Retina (tissue), 1 donor: Measurements from ENCODE around the gene FBXO21.
A peak's percentile ranks its signal among the peaks of the same experiment; 100 is the strongest.
"Not testable (repeated sequence)": the region's sequence is repeated elsewhere in the genome, so short reads cannot be mapped to it uniquely, and the experiment has no call there.

Experiments
- DNase-seq: peaks from one replicate; pipeline ENCODE4 v3.0.0-alpha.2; 2016

FBXO21 gene

GRCh38 chr12:117101953-117102799 lies 88.1 kb downstream of the FBXO21 start:
- peak; percentile 70 for DNase-seq

DNA sequence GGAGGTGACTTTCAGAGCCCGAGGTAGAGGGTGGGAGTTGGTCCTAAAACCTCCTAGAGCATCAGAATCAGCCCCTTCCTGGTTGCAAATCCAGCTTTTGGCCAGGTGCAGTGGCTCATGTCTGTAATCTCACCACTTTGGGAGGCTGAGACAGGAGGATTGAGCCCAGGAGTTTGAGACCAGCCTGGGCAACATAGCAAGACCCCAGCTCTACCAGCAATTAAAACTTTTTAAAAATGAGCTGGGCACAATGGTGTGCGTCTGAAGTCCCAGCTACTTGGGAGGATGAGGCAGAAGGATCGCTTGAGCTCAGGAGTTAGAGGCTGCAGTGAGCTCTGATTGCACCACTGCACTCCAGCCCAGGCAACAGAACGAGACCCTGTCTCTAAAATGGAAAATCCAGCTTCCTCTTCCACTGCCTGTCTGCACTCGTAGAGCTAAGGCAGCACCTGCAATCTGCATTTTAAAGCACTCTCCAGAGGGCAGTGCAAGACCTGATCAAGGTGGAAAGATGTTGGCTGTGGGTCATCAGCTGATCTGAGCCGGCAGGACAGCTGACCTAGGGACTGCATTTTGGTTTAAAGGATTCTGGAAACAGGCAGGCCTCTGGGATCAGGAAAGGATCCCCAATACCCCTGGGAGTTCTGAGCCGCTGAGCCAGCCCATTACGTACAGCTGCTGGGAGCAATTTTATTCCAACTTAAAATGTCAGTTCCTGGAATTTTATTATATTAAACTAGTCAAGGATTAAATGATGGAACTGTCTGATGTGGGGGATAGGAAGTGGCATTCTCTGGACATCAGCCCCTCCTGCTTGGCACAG lies 89.2 kb downstream of the FBXO21 start:
- no peak for DNase-seq

- no peak for DNase-seq
These were observed 90.0 kb downstream of the FBXO21 start for GRCh38 chr12:117100251-117100650.

DNA sequence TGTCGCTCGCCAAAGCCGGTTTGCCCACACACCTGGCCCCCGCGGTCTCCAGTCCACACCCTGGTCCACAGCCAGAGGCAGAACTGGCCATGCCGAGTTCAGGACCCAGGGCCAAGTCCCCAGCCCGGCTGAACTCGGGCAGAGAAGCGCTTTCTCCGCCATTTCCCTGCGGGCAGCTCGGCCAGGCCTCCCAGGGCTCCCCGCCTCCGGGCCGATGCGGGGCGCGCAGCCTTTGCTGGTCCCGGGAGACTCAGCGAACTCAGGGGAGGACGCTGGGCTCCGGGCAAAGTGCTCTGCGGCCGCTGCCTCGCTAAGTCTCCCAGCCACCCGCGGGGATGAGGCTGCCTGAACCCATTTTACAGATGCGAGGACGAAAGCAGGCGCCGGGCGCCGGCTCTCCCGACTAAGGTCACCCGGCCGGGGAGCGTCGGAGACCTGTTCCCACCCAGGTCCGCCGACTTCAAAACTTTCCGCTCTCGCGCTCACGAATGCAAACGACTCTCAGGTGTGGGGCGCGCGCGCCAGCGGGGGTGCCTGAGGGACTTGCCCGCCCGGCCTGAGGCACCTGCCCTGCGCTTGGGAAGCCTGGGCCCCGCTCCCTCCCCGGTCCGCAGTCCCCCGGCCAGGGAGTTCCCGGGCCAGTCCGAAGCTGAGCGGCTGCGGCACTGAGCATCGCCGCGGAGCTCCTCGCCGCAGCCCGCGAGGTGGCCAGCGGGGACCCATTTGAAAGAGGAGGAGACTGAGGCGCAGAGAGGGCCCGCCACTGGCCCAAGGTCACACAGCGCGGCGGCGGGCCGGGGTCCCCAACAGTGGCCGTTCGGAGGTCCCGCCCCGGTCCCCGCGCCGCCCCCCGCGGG lies 91.7 kb downstream of the FBXO21 start:
- no peak for DNase-seq

DNA sequence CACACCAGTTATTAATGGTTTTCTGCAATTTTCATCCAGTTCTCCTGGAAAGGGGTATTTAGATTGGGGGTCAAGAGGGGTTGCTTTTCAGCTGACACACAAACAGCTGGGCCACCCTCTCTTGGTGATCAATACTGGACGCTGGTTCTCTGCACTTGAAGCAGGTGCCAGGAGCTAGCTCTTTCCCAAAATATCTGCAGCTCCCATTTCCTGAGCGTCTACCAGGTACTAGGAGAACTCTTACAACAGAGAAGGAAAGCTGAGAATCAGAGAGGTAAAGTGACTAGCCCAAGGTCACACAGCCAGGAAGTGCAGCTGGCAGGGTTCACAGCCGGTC lies 92.3 kb downstream of the FBXO21 start:
- no peak for DNase-seq

DNA sequence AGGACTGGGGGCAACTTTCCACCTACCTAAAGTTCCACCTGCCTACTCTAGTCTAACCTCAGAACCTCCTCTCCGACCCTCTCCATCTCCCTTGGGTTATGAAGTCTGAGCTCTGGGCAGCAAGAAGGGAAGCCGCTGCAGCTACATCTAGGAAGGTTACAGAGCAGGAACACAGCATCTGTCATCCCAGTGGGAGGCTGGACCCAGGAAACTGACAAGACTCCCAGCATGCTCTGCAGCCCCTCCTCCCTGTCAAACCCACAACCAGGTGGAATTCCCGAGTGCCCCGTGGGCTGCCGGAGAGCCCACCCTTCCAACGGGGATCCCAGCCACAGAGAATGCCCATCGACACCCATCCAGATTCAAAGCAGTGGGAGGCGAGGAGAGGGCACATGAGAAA lies 93.1 kb downstream of the FBXO21 start:
- DNase-seq = peak; percentile 32

- DNase-seq = no peak
These were observed 93.7 kb downstream of the FBXO21 start for GRCh38 chr12:117096501-117097042.

GRCh38 chr12:117095191-117095590 lies 95.1 kb downstream of the FBXO21 start:
- DNase-seq = not testable (repeated sequence)

GRCh38 chr12:117093918-117094630 lies 96.2 kb downstream of the FBXO21 start:
- DNase-seq = no peak

DNA sequence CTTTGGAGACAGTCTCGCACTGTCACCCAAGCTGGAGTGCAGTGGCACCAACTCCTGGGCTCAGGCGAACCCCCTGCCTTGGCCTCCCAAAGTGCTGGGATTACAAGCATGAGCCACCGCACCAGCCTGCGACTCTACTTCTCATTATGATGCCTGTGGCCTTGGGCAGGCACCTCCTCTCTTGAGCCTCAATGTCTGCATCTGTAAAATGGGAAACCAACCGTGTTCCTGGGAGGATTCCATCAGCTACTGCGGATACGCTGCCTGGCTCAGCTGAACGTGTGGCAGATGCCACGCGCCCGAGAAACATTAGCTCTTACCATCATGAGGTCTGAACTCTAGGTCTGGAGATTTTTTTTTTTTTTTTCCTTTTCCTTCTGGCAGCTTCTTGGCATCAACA lies 96.8 kb downstream of the FBXO21 start:
- no peak for DNase-seq

DNA sequence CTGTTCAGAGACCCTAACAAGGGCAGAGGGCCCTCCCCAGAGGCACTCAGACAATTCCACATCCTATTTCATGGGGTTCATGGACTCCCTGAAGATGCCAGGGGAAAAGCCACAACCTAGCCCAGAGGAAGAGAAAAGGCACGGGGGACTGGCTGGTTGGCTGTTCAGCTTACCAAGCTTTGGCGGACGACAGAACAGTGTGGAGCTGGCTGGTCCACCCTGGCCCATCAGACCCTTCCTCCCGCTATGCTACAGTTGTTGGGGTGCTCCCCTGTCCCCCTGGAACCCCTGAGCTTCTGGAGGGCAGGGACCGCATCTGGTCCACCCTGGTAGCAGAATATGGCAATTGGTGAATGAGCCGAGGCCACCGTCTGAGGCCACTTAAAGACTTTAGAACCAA lies 97.4 kb downstream of the FBXO21 start:
- no peak for DNase-seq

GRCh38 chr12:117092511-117092780 lies 97.8 kb downstream of the FBXO21 start:
- no peak for DNase-seq
